Inferior parietal cortex (tissue), 1 donor: ENCODE results near the gene GGCT.
"Not testable (repeated sequence)": the region's sequence is repeated elsewhere in the genome, so short reads cannot be mapped to it uniquely, and the experiment has no call there.

Experiments
- DNase-seq: peaks from one replicate; pipeline ENCODE4 v3.0.0-alpha.2; 2016; ENCODE audit errors: extremely low spot score

GGCT gene

DNA sequence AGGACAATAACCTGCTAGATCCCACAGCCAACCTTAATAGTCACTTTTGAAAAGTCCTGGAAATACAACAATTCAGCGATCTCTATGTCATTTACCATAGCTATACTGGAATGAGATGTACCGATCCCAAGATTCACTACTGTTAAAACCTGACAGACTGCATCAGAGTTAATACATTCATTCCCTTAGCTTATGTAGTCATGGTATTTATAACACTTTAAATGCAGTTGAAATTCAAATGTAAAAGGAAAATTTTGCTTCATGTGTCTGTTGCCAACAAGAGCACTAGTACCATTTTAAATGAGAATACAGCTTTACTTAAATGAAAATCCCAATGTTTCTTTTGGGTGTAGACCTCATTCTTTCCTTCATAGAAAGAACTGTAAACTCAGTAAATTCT lies 11.1 kb upstream of the GGCT start:
- DNase-seq, result no peak

- DNase-seq, result no peak
Measured at GRCh38 chr7:30514776-30515175, 10.1 kb upstream of the GGCT start.

DNA sequence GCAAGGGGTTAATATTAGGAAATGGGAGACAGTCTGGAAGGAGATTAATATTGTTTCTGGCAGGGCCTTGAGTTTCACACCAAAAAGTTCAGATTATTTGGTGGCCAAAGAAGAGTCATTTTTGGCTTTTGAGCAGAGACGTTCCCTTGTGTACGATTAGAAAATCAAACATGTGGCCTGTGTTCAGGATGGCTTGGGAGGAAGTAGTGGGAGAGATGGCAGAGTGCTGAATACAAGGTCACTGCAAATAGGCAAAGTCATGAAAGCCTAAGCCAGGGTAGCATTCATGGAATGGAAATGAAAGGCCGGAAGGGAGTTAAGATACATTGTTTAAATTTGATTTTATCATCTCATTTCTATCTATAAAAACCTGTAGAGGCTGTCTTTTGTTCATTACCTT lies 9.5 kb upstream of the GGCT start:
- DNase-seq, result no peak

DNA sequence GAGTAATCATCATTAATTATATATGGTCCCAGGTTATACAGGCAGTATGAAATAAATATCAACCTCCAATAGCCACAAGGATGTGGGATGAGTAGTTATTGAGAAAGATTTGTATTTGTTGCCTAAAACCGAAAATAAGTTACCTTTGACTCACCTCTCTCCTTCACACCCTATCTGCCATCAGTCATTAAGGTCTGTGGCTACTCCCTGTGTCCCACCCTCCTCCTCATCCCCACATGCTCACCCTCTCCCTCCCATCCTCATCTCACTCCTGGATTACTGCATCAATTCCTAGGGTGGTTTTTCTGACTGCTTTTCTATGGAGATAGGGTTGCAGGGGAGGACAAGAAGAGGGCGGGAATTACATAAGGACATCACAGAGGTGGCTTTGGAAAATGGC lies 9.1 kb upstream of the GGCT start:
- DNase-seq, result no peak

GRCh38 chr7:30511973-30512662 lies 7.5 kb upstream of the GGCT start:
- DNase-seq, result no peak

DNA sequence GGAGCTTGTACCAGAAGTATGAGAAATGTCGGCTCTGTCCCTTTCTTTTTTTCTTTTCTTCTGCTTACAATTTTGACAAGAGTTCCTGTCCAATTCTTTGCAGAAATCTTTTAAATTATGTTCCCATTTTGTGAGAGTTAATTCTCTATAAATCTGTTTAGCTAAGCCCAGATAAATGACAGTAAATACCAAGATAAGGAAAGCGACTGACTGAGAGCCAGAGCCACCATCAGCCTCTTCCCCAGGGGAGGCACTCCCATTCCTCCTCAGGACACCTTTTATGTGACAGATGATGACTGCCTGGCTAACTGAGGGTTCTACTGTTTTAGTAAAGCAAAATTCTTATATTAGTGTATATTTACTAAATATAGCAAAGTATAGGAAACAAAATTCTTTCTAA lies 6.9 kb upstream of the GGCT start:
- no peak for DNase-seq

GRCh38 chr7:30510124-30511075 lies 5.8 kb upstream of the GGCT start:
- DNase-seq, result peak; percentile 47

GRCh38 chr7:30509171-30509857 lies 4.7 kb upstream of the GGCT start:
- DNase-seq, result not testable (repeated sequence)

GRCh38 chr7:30507346-30507900 lies 2.8 kb upstream of the GGCT start:
- not testable (repeated sequence) for DNase-seq

GRCh38 chr7:30505174-30505697 lies 607 bp upstream of the GGCT start:
- DNase-seq, result no peak

GRCh38 chr7:30503274-30504212 lies 1.1 kb downstream of the GGCT start:
- no peak for DNase-seq

- DNase-seq, result no peak
Measured at GRCh38 chr7:30502470-30503251, 2.0 kb downstream of the GGCT start.

GRCh38 chr7:30501264-30501663 lies 3.4 kb downstream of the GGCT start:
- no peak for DNase-seq

GRCh38 chr7:30493228-30493627 lies 11.4 kb downstream of the GGCT start:
- DNase-seq, result no peak

DNA sequence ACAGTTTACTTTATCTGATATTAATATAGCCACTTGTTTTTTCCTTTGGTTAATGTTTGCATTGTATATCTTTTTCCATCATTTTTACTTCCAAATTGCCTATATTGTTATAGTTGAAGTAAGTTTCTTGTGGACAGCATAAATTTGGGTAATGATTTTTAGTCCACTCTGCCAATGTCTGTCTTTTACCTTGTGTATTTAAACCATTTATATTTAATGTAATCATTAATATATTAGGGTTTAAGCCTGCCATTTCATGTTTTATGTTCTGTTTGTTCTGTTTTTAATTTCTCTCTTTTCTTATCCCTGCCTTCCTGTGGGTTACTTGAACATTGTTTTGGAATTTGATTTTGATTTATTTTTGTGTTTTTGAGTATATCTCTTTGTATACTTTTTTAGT lies 13.2 kb downstream of the GGCT start:
- no peak for DNase-seq

GRCh38 chr7:30487371-30487770 lies 17.3 kb downstream of the GGCT start:
- no peak for DNase-seq

- DNase-seq, result no peak
Measured at GRCh38 chr7:30485667-30486066, 19.0 kb downstream of the GGCT start.

- not testable (repeated sequence) for DNase-seq
Measured at GRCh38 chr7:30481416-30481815, 23.2 kb downstream of the GGCT start.

DNA sequence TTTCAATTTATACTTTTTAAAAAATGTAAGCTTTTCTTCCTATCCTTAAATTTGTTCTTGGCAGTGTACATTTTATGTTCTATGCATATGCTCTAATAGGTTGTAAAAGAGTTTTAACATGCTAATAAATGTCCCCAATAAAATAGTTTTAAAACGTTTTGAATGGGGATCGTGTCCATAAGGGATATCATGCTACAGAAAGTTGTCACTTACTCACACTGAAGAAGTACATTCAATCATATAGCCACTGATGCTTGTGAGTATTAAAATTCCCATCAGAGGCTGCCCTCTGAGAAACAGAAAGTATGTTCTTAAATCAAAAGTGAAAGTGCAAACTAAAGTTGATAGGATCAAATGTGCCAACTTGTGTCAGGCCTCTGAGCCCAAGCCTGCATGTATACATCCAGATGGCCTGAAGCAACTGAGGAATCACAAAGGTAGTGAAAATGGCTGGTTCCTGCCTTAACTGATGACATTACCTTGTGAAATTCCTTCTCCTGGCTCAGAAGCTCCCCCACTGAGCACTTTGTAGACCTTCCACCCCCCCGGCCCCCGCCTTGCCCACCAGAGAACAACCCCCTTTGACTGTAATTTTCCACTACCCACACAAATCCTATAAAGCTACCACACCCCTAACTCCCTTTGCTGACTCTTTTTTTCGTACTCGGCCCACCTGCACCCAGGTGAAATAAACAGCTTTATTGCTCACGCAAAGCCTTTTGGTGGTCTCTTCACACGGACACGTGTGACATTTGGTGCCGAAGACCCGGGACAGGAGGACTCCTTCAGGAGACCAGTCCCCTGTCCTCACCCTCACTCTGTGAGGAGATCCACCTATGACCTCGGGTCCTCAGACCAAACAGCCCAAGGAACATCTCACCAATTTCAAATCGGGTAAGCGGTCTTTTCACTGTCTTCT lies 25.2 kb downstream of the GGCT start:
- no peak for DNase-seq
